ENCODE data around the gene ACYP2.

GRCh38 chr2:54279385-54279784 lies 164.0 kb downstream of the ACYP2 start:
- TF ChIP-seq CTCF (conservative IDR thresholded peaks at IDR 0.05; ENCODE audit: low read length) = peak; percentile 29
- TF ChIP-seq EZH2phosphoT487 (IDR thresholded peaks at IDR 0.05; ENCODE audit: borderline replicate concordance) = no peak
